ENCODE results near the gene CEP152.

CEP152 gene

DNA sequence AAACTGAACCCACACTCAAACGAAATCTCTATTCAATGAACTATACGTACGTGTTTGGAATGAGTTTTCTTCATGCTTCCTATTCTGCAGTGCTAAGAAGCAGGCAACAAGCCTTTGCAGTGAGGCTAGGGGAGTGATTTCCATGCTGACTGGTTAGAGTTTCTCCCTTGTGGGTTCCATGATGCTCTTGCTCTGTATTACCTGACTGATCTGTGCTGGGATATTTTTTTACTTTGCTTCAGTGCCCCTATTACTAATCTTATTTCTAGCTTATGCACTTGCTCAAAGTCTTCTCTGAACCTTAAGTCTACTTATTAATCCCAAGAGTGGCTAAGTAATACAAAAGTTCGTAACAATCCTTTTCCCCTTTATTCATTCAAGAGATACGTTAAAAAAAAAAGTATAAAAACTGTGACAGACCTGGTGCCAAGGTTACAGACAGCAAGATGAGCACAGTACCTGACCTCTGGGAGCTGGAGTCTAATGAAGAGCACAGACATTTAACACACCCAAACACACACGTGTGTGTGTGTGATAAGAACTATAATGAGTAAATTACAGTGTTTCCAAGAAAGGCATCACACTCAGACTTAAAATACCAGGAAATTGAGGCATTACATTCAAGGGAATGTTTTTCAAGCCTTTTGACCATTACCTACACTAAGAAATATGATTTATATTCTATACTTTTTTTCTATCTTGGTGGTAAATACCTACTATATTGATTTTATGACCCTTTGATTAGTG, 114.9 kb downstream of the CEP152 start:
- no peak for DNase-seq

DNA sequence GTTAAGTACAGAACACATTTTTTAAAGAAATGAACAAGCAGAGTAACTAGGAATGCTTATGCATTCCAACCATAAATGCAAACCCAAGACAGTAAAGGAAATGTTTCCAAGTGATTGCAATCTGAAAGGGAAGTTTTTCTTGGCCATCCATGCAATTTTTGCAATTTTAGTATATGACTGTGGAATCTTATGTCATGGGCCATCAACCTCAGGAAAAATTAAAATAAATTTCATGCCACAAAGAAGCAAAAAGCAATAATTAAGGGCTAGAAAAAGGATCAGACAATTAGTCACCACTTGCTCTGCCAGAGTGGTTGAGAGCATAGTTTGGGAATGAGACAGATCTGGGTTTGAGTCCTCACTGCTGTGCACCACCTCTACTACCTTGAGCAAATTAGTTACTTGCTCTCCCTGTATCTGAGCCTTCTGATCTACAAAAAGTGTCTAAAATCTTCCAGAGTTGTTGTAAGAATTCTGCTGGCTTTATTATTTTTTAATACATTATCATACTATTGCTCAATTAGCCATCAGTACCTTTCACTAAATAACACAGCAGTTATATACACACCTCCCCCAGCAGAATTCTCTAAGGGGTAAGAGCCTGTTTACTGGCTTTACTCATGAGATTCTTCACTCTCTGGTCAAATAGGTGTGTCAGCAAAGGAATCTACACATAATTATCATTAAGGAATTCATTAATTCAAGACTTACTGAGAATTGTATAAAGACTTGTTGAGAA, 115.6 kb downstream of the CEP152 start:
- no peak for DNase-seq

DNA sequence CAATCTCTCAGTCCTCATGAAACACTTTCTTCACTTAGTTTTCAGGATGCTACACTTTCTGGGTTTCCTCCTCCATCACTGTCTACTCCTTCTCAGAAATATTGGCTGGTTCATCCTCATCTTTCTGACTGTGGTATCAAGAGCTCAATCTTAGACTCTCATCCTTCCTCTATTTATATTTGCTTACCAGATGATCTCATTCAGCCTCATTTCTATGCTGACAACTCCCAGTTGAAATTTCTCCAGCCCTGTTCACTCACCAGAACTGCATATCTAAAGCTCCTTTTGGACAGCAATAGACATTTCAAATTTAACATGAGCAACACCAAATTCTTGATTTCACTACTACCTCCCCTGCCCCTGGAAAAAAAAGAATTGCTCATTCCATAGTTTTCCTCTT, 117.4 kb downstream of the CEP152 start:
- no peak for DNase-seq

DNA sequence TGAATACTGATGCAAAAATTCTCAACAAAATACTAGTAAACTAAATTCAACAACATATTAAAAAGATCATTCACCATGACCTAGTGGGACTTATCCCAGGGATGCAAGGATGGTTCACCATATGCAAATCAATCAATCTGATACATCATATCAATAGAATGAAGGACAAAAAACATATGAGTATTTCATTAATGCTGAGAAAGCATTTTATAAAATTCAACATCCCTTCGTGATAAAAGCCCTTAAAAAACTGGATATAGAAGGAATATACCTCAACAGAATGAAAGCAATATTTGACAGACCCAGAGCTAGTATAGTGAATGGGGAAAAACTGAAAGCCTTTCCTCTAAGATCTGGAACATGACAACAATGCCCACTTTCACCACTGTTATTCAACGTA, 122.4 kb downstream of the CEP152 start:
- DNase-seq: no peak

Data from CD4-positive, alpha-beta T cell treated with Interleukin-17A for 1 hour (primary cell).